Activated CD4-positive, alpha-beta T cell treated with anti-CD3 and anti-CD28 coated beads for 24 hours (primary cell): ENCODE measurements around the gene PTX3.

ENCODE experiments used
- DNase-seq, 2 donors: peaks; one replicate each; pipeline ENCODE4 v3.0.0-alpha.2; 2020; ENCODE audit warnings: low read depth in 2 of 2

PTX3 gene

GRCh38 chr3:157436583-157437291 is at the start of gene PTX3:
TSS of gene PTX3 (plus strand) at chr3:157436850. CDS start at chr3:157436934, 84 bp downstream.
- no peak for DNase-seq

GRCh38 chr3:157387708-157388435 is 48.8 kb upstream of the PTX3 start:
- DNase-seq: no peak

- DNase-seq: no peak
Observed at GRCh38 chr3:157388976-157389375, 47.7 kb upstream of the PTX3 start.

- no peak for DNase-seq
Observed at GRCh38 chr3:157390713-157391515, 45.7 kb upstream of the PTX3 start.

GRCh38 chr3:157392104-157392503 is 44.5 kb upstream of the PTX3 start:
- DNase-seq: no peak

GRCh38 chr3:157393113-157393512 is 43.5 kb upstream of the PTX3 start:
- DNase-seq: no peak

GRCh38 chr3:157394411-157394810 is 42.2 kb upstream of the PTX3 start:
- DNase-seq: no peak

GRCh38 chr3:157398598-157398997 is 38.1 kb upstream of the PTX3 start:
- no peak for DNase-seq

- no peak for DNase-seq
Observed at GRCh38 chr3:157404381-157404780, 32.3 kb upstream of the PTX3 start.

GRCh38 chr3:157405457-157405856 is 31.2 kb upstream of the PTX3 start:
- no peak for DNase-seq

GRCh38 chr3:157406394-157406793 is 30.3 kb upstream of the PTX3 start:
- no peak for DNase-seq

GRCh38 chr3:157407769-157408168 is 28.9 kb upstream of the PTX3 start:
- DNase-seq: no peak

GRCh38 chr3:157408499-157409149 is 28.0 kb upstream of the PTX3 start:
- DNase-seq: no peak

- no peak for DNase-seq
Observed at GRCh38 chr3:157409516-157409915, 27.1 kb upstream of the PTX3 start.

- no peak for DNase-seq
Observed at GRCh38 chr3:157410945-157411344, 25.7 kb upstream of the PTX3 start.

GRCh38 chr3:157412323-157412855 is 24.3 kb upstream of the PTX3 start:
- DNase-seq: no peak

GRCh38 chr3:157414861-157415260 is 21.8 kb upstream of the PTX3 start:
- no peak for DNase-seq

- no peak for DNase-seq
Observed at GRCh38 chr3:157416347-157417087, 20.1 kb upstream of the PTX3 start.

GRCh38 chr3:157417247-157417646 is 19.4 kb upstream of the PTX3 start:
- DNase-seq: no peak

- no peak for DNase-seq
Observed at GRCh38 chr3:157418104-157418503, 18.5 kb upstream of the PTX3 start.

- no peak for DNase-seq
Observed at GRCh38 chr3:157420606-157421130, 16.0 kb upstream of the PTX3 start.
